ENCODE measurements around the gene CEP83.

The CEP83 gene

GRCh38 chr12:94304012-94304411 lies 155.7 kb downstream of the CEP83 start:
- no peak for DNase-seq

- no peak for DNase-seq
Observed at GRCh38 chr12:94299846-94300245, 159.8 kb downstream of the CEP83 start.

GRCh38 chr12:94297876-94298505 lies 161.7 kb downstream of the CEP83 start:
- no peak for DNase-seq

GRCh38 chr12:94297096-94297699 lies 162.5 kb downstream of the CEP83 start:
- DNase-seq = no peak

- DNase-seq = no peak
Observed at GRCh38 chr12:94290353-94290752, 169.3 kb downstream of the CEP83 start.

- DNase-seq = no peak
Observed at GRCh38 chr12:94289461-94290312, 170.0 kb downstream of the CEP83 start.

GRCh38 chr12:94287245-94287628 lies 172.4 kb downstream of the CEP83 start:
- DNase-seq = no peak

GRCh38 chr12:94286583-94287244 lies 173.0 kb downstream of the CEP83 start:
- no peak for DNase-seq

GRCh38 chr12:94285943-94286582 lies 173.6 kb downstream of the CEP83 start:
- no peak for DNase-seq

- DNase-seq = no peak
Observed at GRCh38 chr12:94284859-94285258, 174.8 kb downstream of the CEP83 start.

- no peak for DNase-seq
Observed at GRCh38 chr12:94284046-94284445, 175.6 kb downstream of the CEP83 start.

- no peak for DNase-seq
Observed at GRCh38 chr12:94282675-94283074, 177.0 kb downstream of the CEP83 start.

- no peak for DNase-seq
Observed at GRCh38 chr12:94280063-94280462, 179.6 kb downstream of the CEP83 start.

GRCh38 chr12:94277426-94278000 lies 182.2 kb downstream of the CEP83 start:
- DNase-seq = no peak

- no peak for DNase-seq
Observed at GRCh38 chr12:94276725-94277124, 182.9 kb downstream of the CEP83 start.

GRCh38 chr12:94273272-94273671 lies 186.4 kb downstream of the CEP83 start:
- no peak for DNase-seq

- no peak for DNase-seq
Observed at GRCh38 chr12:94272280-94272679, 187.4 kb downstream of the CEP83 start.

GRCh38 chr12:94271351-94271750 lies 188.3 kb downstream of the CEP83 start:
- no peak for DNase-seq

GRCh38 chr12:94269316-94269999 lies 190.2 kb downstream of the CEP83 start:
- no peak for DNase-seq

GRCh38 chr12:94267921-94268471 lies 191.7 kb downstream of the CEP83 start:
- DNase-seq = no peak

GRCh38 chr12:94267537-94267872 lies 192.2 kb downstream of the CEP83 start:
- no peak for DNase-seq
